ENCODE measurements around the gene LONRF3. TPM values are rescaled to one million over a fixed set of nuclear protein-coding genes. Genes with fewer than 3 reads are reported as not detected.

Gene LONRF3
- total RNA-seq, 2 donors from 2014 or later, result 1.6 to 3.3 TPM

DNA sequence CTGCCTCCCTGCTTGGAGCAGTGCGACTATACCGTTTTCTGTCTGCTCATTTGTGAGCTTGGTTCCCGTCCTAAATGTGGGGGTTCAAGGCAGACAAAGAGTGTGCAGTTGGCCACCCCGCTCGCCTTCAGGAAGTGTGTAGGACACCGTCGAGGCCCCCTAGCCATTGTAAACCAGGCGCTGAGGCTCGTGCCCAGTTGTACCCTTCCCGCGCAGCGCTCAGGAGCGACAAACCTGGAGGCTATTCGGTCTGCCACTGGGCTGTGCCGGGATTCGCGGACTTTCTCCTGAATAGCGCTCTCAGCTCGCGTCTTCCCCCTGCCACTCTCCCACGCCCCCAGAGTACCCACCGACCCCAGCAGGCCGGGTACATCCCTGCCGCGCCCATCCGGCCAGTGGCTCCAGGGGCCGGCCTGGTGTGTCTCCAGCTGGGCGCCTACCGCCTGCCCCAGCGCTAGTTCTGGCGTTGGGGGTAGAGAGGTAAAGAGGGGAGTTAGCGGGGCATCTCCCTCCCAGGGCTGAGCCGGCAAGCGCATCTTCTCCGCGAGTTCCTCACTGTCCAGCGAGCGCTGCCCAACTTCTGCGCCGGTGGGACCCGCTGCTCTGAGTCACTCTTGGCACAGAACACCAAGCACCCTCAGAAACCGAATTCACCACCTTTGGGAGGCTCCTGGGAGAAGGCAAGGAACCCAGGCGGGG is 880 bp upstream of the LONRF3 start:
- Mint-ChIP-seq H3K9me3 (no peaks in the 10 kb centered on the region), H3K27ac (no peak overlapping the region), H3K4me1 (ENCODE audit: low read depth) (peaks cover 15% of the 10 kb centered on the region), H3K27me3 (ENCODE audit: low read depth) (peaks cover 66% of the 10 kb centered on the region), H3K4me3 (peak overlapping the region; percentile 80 to 91), H3K36me3 (ENCODE audit: insufficient read depth in 2 of 2) (peaks cover 2 to 5% of the 10 kb centered on the region in 2 donors)
- DNase-seq (peak in 1 of 2 donors; percentile 2), ATAC-seq (replicated peaks in 1 of 2) (no peak)

- Mint-ChIP-seq H3K4me1 (ENCODE audit: low read depth) (peaks cover 15% of the 10 kb centered on the region), H3K9me3 (no peaks in the 10 kb centered on the region), H3K4me3 (peak overlapping the region; percentile 80 to 91), H3K27me3 (ENCODE audit: low read depth) (peaks cover 60% of the 10 kb centered on the region), H3K36me3 (ENCODE audit: insufficient read depth in 2 of 2) (peaks cover 2 to 5% of the 10 kb centered on the region in 2 donors), H3K27ac (peak overlapping the region; percentile 86)
- ATAC-seq (replicated peaks in 1 of 2) (peak; percentile 61 to 69), DNase-seq (peak; percentile 50 to 52)
Measured at GRCh38 chrX:118974908-118975671, 672 bp downstream of the LONRF3 start.

DNA sequence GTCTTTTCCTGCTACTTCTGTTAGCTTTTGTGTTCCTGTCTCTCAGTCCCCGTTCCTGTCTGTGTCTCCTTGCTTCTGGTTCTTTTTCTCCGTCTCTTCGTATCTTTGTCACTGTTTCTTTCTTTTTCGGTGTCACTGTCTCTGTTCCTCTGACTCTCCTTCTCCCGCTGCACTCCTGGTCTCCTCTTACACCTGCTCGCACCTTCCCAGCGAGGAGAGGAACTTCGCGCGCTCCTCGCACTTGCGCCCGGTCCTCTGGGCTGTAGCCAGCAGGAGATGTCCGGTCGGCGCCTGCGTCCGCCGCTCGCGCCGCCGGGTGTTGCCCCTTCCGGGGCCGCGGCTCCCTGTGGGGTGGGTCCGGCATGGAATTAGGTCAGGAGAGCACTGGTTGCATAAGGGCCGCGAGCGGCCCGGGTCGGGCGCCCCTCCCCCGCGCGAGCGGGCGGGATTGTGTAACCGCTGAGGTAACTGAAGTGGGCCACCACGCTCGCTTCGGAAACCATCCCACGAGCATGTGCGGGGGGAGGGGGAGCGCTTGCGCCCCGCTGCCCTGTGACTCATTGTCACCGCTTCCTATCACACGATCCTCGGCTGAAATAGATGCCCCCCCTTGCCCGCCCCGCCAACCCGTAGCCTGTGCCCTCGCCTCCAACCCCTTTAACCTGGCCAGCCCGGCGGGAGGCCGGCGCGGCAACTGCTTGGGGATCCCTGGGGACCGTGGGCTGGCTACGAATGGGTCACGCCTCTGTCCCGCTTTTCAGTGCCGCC is 1.6 kb downstream of the LONRF3 start:
- H3K9me3 Mint-ChIP-seq, result no peaks in the 10 kb centered on the region
- DNase-seq, result peak; percentile 58 to 69
- peak overlapping the region; percentile 86 for H3K27ac Mint-ChIP-seq
- ATAC-seq (replicated peaks in 1 of 2), result peak; percentile 52 to 57
- H3K4me1 Mint-ChIP-seq (ENCODE audit: low read depth), result peaks cover 15% of the 10 kb centered on the region
- peak overlapping the region; percentile 80 to 91 for H3K4me3 Mint-ChIP-seq
- H3K36me3 Mint-ChIP-seq (ENCODE audit: insufficient read depth in 2 of 2), result peaks cover 2 to 5% of the 10 kb centered on the region in 2 donors
- peaks cover 50% of the 10 kb centered on the region for H3K27me3 Mint-ChIP-seq (ENCODE audit: low read depth)

- no peak overlapping the region for H3K27ac Mint-ChIP-seq
- ATAC-seq (replicated peaks in 1 of 2), result peak in 1 of 2 donors; percentile 12
- H3K4me1 Mint-ChIP-seq (ENCODE audit: low read depth), result peaks cover 15% of the 10 kb centered on the region
- peaks cover 43% of the 10 kb centered on the region for H3K27me3 Mint-ChIP-seq (ENCODE audit: low read depth)
- peak; percentile 17 to 39 for DNase-seq
- H3K9me3 Mint-ChIP-seq, result no peaks in the 10 kb centered on the region
- peaks cover 2 to 5% of the 10 kb centered on the region in 2 donors for H3K36me3 Mint-ChIP-seq (ENCODE audit: insufficient read depth in 2 of 2)
- H3K4me3 Mint-ChIP-seq, result peak overlapping the region; percentile 60 to 80
Measured at GRCh38 chrX:118976599-118977340, 2.4 kb downstream of the LONRF3 start.

GRCh38 chrX:118977424-118977823 is 3.0 kb downstream of the LONRF3 start:
- peaks cover 43% of the 10 kb centered on the region for H3K27me3 Mint-ChIP-seq (ENCODE audit: low read depth)
- no peak overlapping the region for H3K27ac Mint-ChIP-seq
- H3K4me1 Mint-ChIP-seq (ENCODE audit: low read depth), result peaks cover 15% of the 10 kb centered on the region
- ATAC-seq (replicated peaks in 1 of 2) (no peak), DNase-seq (no peak)
- H3K36me3 Mint-ChIP-seq (ENCODE audit: insufficient read depth in 2 of 2), result peaks cover 2 to 5% of the 10 kb centered on the region in 2 donors
- peak overlapping the region in 1 of 2 donors; percentile 10 for H3K4me3 Mint-ChIP-seq
- no peaks in the 10 kb centered on the region for H3K9me3 Mint-ChIP-seq

- Mint-ChIP-seq H3K27ac (no peak overlapping the region), H3K36me3 (ENCODE audit: insufficient read depth in 2 of 2) (peaks cover 2 to 3% of the 10 kb centered on the region in 2 donors), H3K9me3 (no peaks in the 10 kb centered on the region), H3K4me1 (ENCODE audit: low read depth) (peaks cover 15% of the 10 kb centered on the region), H3K4me3 (no peak overlapping the region), H3K27me3 (ENCODE audit: low read depth) (peaks cover 41% of the 10 kb centered on the region)
- ATAC-seq (replicated peaks in 1 of 2) (no peak), DNase-seq (no peak)
Measured at GRCh38 chrX:118978451-118978850, 4.0 kb downstream of the LONRF3 start.

DNA sequence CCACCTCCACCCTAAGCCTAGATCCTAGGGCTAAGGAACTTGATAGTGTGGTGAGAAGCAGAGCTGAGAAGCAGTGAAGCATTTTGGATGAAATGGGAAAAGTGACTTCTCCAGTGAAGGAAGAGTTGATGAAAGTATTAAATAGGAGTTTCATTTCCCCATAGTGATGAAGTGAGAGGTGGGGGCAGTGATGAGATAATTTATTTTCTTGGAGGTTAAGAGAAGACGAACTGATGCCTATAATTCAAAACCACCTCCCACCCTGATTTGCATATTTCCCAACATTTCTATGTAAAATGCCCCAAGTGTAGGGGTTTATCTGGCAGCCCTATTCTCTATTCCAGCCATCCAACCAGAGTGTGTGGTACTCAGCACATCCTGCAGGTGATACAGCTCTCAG is 6.3 kb downstream of the LONRF3 start:
- peaks cover 2% of the 10 kb centered on the region for H3K4me1 Mint-ChIP-seq (ENCODE audit: low read depth)

DNA sequence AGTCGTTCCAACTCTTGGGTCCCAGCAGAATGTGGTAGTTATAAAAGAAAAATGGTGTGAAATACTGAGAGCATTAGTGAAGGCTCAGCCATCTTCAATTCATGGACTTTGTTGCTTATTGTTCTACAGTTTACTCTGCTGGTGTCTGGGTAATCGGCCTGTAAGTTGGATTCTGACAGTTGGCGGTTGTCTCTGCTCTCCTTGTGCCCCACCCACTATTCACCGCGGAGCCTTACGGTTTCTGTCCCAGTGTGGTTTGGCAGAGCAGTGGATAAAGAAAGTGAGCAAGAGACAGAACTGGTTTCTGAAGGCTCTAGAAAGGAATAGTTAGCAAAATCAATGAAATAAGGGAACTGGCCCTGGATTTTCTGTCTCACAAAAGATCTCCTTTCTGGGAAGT is 9.1 kb downstream of the LONRF3 start:
- H3K4me1 Mint-ChIP-seq (ENCODE audit: low read depth), result no peaks in the 10 kb centered on the region
- DNase-seq (no peak), ATAC-seq (replicated peaks in 1 of 2) (no peak)
- H3K27me3 Mint-ChIP-seq (ENCODE audit: low read depth), result peaks cover 17% of the 10 kb centered on the region
- no peak overlapping the region for H3K4me3 Mint-ChIP-seq
- H3K27ac Mint-ChIP-seq, result no peak overlapping the region
- no peaks in the 10 kb centered on the region for H3K36me3 Mint-ChIP-seq (ENCODE audit: insufficient read depth in 2 of 2)
- H3K9me3 Mint-ChIP-seq, result no peaks in the 10 kb centered on the region

More for the DNA sequence above, 6.3 kb downstream of the LONRF3 start:
- H3K4me3 Mint-ChIP-seq, result no peak overlapping the region
- H3K27me3 Mint-ChIP-seq (ENCODE audit: low read depth), result peaks cover 27% of the 10 kb centered on the region
- H3K36me3 Mint-ChIP-seq (ENCODE audit: insufficient read depth in 2 of 2), result peaks cover 0 to under 1% of the 10 kb centered on the region in 2 donors
- H3K9me3 Mint-ChIP-seq, result no peaks in the 10 kb centered on the region
- H3K27ac Mint-ChIP-seq, result no peak overlapping the region
- no peak for ATAC-seq (replicated peaks in 1 of 2)
- DNase-seq, result no peak

DNA sequence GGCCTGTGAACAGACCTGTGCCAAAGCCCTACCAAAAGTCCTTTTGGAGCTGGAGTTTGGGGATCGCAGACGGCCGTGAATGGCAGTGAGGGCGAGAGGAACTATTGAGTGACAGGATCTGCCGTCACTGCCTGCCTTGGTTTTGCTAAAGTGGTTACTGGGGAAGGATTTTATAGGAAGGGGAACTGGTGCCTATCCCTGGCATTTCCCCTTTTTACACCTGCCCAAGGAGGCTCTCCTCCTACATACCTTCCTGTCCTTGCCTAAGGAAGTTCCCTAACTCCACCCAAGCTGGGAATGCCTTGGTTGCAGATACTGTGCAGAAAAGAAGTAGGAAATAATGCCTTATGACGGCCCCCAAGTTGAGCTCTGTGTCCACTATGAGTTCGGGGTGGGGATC is 14.5 kb downstream of the LONRF3 start:
- Mint-ChIP-seq H3K4me3 (no peak overlapping the region), H3K27me3 (ENCODE audit: low read depth) (peaks cover 6% of the 10 kb centered on the region), H3K36me3 (ENCODE audit: insufficient read depth in 2 of 2) (peaks cover 1 to 7% of the 10 kb centered on the region in 2 donors), H3K4me1 (ENCODE audit: low read depth) (no peaks in the 10 kb centered on the region), H3K27ac (no peak overlapping the region), H3K9me3 (no peaks in the 10 kb centered on the region)
- no peak for DNase-seq
- ATAC-seq (replicated peaks in 1 of 2), result no peak

DNA sequence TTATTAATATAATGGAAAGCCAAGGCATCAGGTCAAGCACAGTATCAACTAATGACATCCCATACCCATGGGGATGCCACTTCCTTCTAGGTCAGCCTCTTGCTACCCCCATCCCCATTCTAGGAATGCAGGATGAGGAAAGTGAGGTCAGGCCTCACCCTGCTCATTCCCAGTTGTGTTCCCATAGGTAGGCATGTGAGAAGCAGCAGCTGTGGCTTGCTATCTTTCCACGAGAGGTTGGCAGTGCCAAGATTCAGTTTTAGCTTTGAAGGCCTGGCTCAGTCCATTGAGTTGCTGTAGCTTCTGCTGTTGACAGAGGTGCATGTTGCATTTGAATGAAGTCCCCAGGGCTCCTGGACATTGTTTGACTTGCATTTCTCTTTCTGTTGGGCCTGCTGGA is 15.5 kb downstream of the LONRF3 start:
- DNase-seq (no peak), ATAC-seq (replicated peaks in 1 of 2) (no peak)
- H3K27me3 Mint-ChIP-seq (ENCODE audit: low read depth), result peaks cover 6% of the 10 kb centered on the region
- H3K36me3 Mint-ChIP-seq (ENCODE audit: insufficient read depth in 2 of 2), result peaks cover 1 to 7% of the 10 kb centered on the region in 2 donors
- no peak overlapping the region for H3K4me3 Mint-ChIP-seq
- no peaks in the 10 kb centered on the region for H3K4me1 Mint-ChIP-seq (ENCODE audit: low read depth)
- no peak overlapping the region for H3K27ac Mint-ChIP-seq
- H3K9me3 Mint-ChIP-seq, result no peaks in the 10 kb centered on the region

GRCh38 chrX:118990512-118991227 is 16.3 kb downstream of the LONRF3 start:
- Mint-ChIP-seq H3K27me3 (ENCODE audit: low read depth) (peaks cover 6% of the 10 kb centered on the region), H3K27ac (no peak overlapping the region), H3K4me3 (no peak overlapping the region)

More at GRCh38 chrX:118990512-118991227, 16.3 kb downstream of the LONRF3 start:
- ATAC-seq (replicated peaks in 1 of 2) (no peak), DNase-seq (no peak)
- H3K4me1 Mint-ChIP-seq (ENCODE audit: low read depth), result no peaks in the 10 kb centered on the region
- no peaks in the 10 kb centered on the region for H3K9me3 Mint-ChIP-seq
- peaks cover 1 to 9% of the 10 kb centered on the region in 2 donors for H3K36me3 Mint-ChIP-seq (ENCODE audit: insufficient read depth in 2 of 2)
